Naive thymus-derived CD8-positive, alpha-beta T cell (primary cell): ENCODE results near the gene NEUROD1. TPM values are rescaled to one million over a fixed set of nuclear protein-coding genes. Genes with fewer than 3 reads are reported as not detected.
"Not testable (repeated sequence)": the region's sequence is repeated elsewhere in the genome, so short reads cannot be mapped to it uniquely, and the experiment has no call there.

Experiments
- ATAC-seq, 2 donors: fragments of 150-1000 bp; cut with Tn5 transposase in 1 of 2; sonication (Bioruptor Pico), chemical (Tn5 transposase) in 1 of 2; 1 replicate in 1 of 2; 2 replicates in 1 of 2; pipeline ENCODE4 v1.10.0; 2021; ENCODE audit warnings: mild to moderate bottlenecking in 2 of 2, moderate library complexity in 2 of 2
- POLR2A ChIA-PET: fragments of 350-600 bp; sonication (Branson Sonifier 250); formaldehyde crosslinking; loops from one replicate; lab custom pipeline; 2021; ENCODE audit warnings: antibody characterized with exemption; lab: Charles Lee
- DNase-seq, 10 donors: peaks; one replicate each; pipeline versions ENCODE4 v3.0.0 to v3.0.0-alpha.2; 2020 to 2022
- H3K27ac Mint-ChIP-seq, 10 donors: one replicate each; pipeline ENCODE4 v1.8.0; 2020 to 2022; ENCODE audit warnings: mild to moderate bottlenecking in 10 of 10, mixed read lengths in 10 of 10, moderate library complexity in 4 of 10, inconsistent platforms in 1 of 10
- H3K27me3 Mint-ChIP-seq, 5 donors: one replicate each; pipeline ENCODE4 v1.8.0; 2021 to 2022; ENCODE audit warnings: mixed read lengths in 5 of 5
- H3K36me3 Mint-ChIP-seq, 3 donors: one replicate each; pipeline ENCODE4 v1.8.0; 2020 to 2022; ENCODE audit warnings: mixed read lengths in 3 of 3, mild to moderate bottlenecking in 2 of 3, inconsistent platforms in 1 of 3
- H3K4me1 Mint-ChIP-seq, 4 donors: one replicate each; pipeline ENCODE4 v1.8.0; 2021 to 2022; ENCODE audit warnings: mixed read lengths in 4 of 4
- H3K4me3 Mint-ChIP-seq, 10 donors: one replicate each; pipeline ENCODE4 v1.8.0; 2020 to 2022; ENCODE audit warnings: mild to moderate bottlenecking in 10 of 10, mixed read lengths in 10 of 10, moderate library complexity in 6 of 10, inconsistent platforms in 1 of 10
- H3K9me3 Mint-ChIP-seq, 9 donors: one replicate each; pipeline ENCODE4 v1.8.0; 2020 to 2022; ENCODE audit warnings: mixed read lengths in 9 of 9, mild to moderate bottlenecking in 3 of 9, inconsistent platforms in 1 of 9, moderate library complexity in 1 of 9
- polyA plus RNA-seq, 3 donors: library from polyadenylated mRNA; unstranded; fragments of 300-500 nt; fragmentation: Illumina TruSeq; gene quantifications; one replicate each; pipeline ENCODE4 v1.2.3, GENCODE V29; 2021
- total RNA-seq, 8 experiments: library from RNA in 2 of 8; stranded (reverse) in 2 of 8; gene quantifications; one replicate each; pipeline ENCODE4 v1.2.3 and lab custom pipeline; 2021 to 2026

NEUROD1 gene
- not detected for total RNA-seq
- polyA plus RNA-seq = not detected
- 0 to 0.09 (median 0) reads per million in 6 experiments for total RNA-seq (lab: John Stamatoyannopoulos, UW)

- POLR2A ChIA-PET = no interaction called here
- H3K4me1 Mint-ChIP-seq = peaks cover 35 to 60% (median 51%) of the 10 kb centered on the region in 4 donors
- H3K4me3 Mint-ChIP-seq = peak within 1 kb of the TSS; percentile 49 to 85 (median 72)
- peaks cover 0 to 21% (median 7%) of the 10 kb centered on the region in 3 donors for H3K36me3 Mint-ChIP-seq
- peak within 1 kb of the TSS in 2 of 10 donors; percentile 3 to 41 for H3K27ac Mint-ChIP-seq
- DNase-seq (no peak), ATAC-seq (no peak)
- peaks cover 0 to 31% (median 16%) of the 10 kb centered on the region in 9 donors for H3K9me3 Mint-ChIP-seq
- H3K27me3 Mint-ChIP-seq = peaks cover 60 to 92% (median 74%) of the 10 kb centered on the region in 5 donors
These were observed at the start of gene NEUROD1 for GRCh38 chr2:181680055-181680936. Gene NEUROD1, minus strand, starts transcription at chr2:181680517. Its CDS starts 1,657 bp downstream, at chr2:181678860.

GRCh38 chr2:181725476-181725875, 45.2 kb upstream of the NEUROD1 start:
- Mint-ChIP-seq H3K9me3 (peaks cover 0 to 2% (median 0%) of the 10 kb centered on the region in 9 donors), H3K4me3 (no peak overlapping the region), H3K27me3 (peaks cover 6 to 25% (median 18%) of the 10 kb centered on the region in 5 donors), H3K27ac (no peak overlapping the region), H3K36me3 (peaks cover 0 to 6% (median 0%) of the 10 kb centered on the region in 3 donors), H3K4me1 (no peaks in the 10 kb centered on the region)
- POLR2A ChIA-PET = no interaction called here
- no peak for ATAC-seq
- DNase-seq = no peak

- Mint-ChIP-seq H3K36me3 (peaks cover 0 to 6% (median 0%) of the 10 kb centered on the region in 3 donors), H3K27ac (no peak overlapping the region), H3K4me3 (no peak overlapping the region), H3K9me3 (peaks cover 0 to 2% (median 0%) of the 10 kb centered on the region in 9 donors), H3K4me1 (no peaks in the 10 kb centered on the region), H3K27me3 (peaks cover 6 to 25% (median 14%) of the 10 kb centered on the region in 5 donors)
- ATAC-seq (no peak), DNase-seq (no peak)
- POLR2A ChIA-PET = no interaction called here
These were observed 44.3 kb upstream of the NEUROD1 start for GRCh38 chr2:181724662-181725061.

DNA sequence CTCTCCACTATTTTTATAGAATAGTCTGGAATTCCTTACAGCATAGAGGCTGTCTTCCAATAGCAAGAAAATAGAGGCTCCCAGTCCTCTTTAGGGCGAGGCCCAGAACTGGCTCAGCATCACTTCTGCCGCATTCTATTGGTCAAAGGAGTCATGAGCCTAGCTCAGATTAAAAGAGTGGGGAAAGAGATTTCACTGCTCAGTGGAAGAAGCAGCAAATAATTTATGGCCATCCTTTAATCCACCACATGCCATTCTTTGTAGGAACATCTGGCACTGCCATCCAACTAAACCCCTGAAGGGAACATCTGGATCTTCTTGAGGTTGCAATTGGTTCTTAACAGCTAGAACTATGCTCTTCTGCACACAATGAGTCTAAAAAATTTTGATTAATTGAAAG, 43.4 kb upstream of the NEUROD1 start:
- no peak for ATAC-seq
- Mint-ChIP-seq H3K27ac (no peak overlapping the region), H3K4me3 (no peak overlapping the region), H3K36me3 (peaks cover 0 to 6% (median 0%) of the 10 kb centered on the region in 3 donors), H3K4me1 (no peaks in the 10 kb centered on the region), H3K9me3 (no peaks in the 10 kb centered on the region), H3K27me3 (peaks cover 6 to 24% (median 14%) of the 10 kb centered on the region in 5 donors)
- POLR2A ChIA-PET = no interaction called here
- no peak for DNase-seq

GRCh38 chr2:181715033-181715630, 34.8 kb upstream of the NEUROD1 start:
- Mint-ChIP-seq H3K4me3 (no peak overlapping the region), H3K9me3 (no peaks in the 10 kb centered on the region), H3K27me3 (peaks cover 0 to 1% (median 0%) of the 10 kb centered on the region in 5 donors), H3K27ac (no peak overlapping the region), H3K36me3 (no peaks in the 10 kb centered on the region), H3K4me1 (no peaks in the 10 kb centered on the region)
- DNase-seq = peak; percentile 48 to 84 (median 64)
- POLR2A ChIA-PET = interaction anchor here (1.0 kb wide), 1 partner anchor 411 kb away, joined by 3 read pairs; no protein-coding TSS in a partner anchor
- peak; percentile 76 to 89 for ATAC-seq

DNA sequence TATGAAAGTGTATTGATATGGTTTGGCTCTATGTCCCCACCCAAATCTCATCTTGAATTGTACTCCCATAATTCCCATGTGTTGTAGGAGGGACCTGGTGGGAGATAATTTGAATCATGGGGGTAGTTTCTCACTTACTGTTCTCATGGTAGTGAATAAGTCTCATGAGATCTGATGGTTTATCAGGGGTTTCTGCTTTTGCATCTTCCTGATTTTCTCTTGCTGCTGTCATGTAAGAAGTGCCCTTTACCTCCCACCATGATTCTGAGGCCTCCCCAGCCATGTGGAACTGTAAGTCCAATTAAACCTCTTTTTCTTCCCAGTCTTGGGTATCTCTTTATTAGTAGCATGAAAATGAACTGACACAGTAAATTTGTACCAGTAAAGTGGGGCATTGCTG, 30.7 kb upstream of the NEUROD1 start:
- H3K27me3 Mint-ChIP-seq, H3K4me1 Mint-ChIP-seq, H3K36me3 Mint-ChIP-seq, DNase-seq, H3K4me3 Mint-ChIP-seq, H3K9me3 Mint-ChIP-seq, ATAC-seq, POLR2A ChIA-PET, H3K27ac Mint-ChIP-seq: not testable (repeated sequence)

DNA sequence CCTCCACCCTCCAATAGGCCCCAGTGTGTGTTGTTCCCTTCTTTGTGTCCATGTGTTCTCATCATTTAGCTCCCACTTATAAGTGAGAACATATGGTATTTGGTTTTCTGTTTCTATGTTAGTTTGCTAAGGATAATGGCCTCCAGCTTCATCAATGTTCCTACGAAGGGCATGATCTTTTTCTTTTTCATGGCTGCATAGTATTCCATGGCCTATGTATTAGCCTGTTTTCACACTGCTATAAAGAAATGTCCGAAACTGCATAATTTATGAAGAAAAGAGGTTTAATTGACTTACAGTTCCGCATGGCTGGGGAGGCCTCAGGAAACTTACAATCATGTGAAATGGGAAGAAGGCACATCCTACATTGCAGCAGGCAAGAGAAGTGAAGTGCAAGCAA, 22.2 kb upstream of the NEUROD1 start:
- Mint-ChIP-seq H3K4me1 (peaks cover 0 to 10% (median 5%) of the 10 kb centered on the region in 4 donors), H3K27me3 (peaks cover 2 to 11% (median 9%) of the 10 kb centered on the region in 5 donors), H3K9me3 (peaks cover 0 to 23% (median 4%) of the 10 kb centered on the region in 9 donors)
- DNase-seq, H3K27ac Mint-ChIP-seq, POLR2A ChIA-PET, H3K4me3 Mint-ChIP-seq, ATAC-seq, H3K36me3 Mint-ChIP-seq: not testable (repeated sequence)

DNA sequence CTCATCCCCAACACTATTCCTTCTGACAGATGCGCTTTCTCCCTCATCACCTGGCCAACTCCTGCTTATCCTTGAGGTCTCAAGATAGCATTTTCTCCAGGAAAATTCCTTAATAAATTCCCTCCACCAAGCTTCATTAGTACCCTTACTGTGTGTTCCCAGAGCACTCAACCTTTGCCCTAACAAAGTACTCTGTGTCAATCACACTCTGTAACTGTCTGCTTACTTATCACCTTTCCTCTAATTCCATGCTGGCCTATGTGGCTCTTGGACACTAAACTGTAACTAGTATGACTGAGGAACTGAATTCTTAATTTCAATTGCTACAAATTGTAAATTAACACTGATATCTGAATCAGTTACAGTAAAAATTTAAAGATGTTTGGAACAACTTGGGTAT, 17.9 kb upstream of the NEUROD1 start:
- no peaks in the 10 kb centered on the region for H3K4me1 Mint-ChIP-seq
- no peak overlapping the region for H3K4me3 Mint-ChIP-seq
- no peak overlapping the region for H3K27ac Mint-ChIP-seq
- ATAC-seq = no peak
- H3K36me3 Mint-ChIP-seq = peaks cover 0 to 5% (median 0%) of the 10 kb centered on the region in 3 donors
- no peak for DNase-seq
- peaks cover 6 to 22% (median 19%) of the 10 kb centered on the region in 5 donors for H3K27me3 Mint-ChIP-seq
- POLR2A ChIA-PET = no interaction called here
- peaks cover 0 to 11% (median 4%) of the 10 kb centered on the region in 9 donors for H3K9me3 Mint-ChIP-seq

DNA sequence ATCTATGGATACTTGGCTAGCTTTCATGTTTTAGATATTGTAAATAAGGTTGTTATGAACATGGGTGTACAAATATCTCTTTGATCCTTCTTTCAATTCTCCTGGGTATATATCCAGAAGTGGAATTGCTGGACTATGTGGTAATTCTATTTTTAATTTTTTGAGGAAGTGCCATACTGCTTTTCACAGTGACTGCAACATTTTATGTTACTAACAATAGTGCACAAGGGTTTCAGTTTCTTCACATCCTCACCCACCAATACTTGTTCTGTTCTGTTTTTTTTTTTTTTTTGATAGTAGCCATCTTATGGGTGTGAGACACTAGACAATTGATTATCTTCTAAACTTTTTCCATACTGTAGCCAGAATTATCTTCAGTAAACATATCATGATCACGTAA, 17.3 kb upstream of the NEUROD1 start:
- Mint-ChIP-seq H3K4me1 (no peaks in the 10 kb centered on the region), H3K27me3 (peaks cover 6 to 22% (median 19%) of the 10 kb centered on the region in 5 donors), H3K27ac (no peak overlapping the region), H3K9me3 (peaks cover 0 to 5% (median 1%) of the 10 kb centered on the region in 9 donors), H3K36me3 (peaks cover 0 to 3% (median 0%) of the 10 kb centered on the region in 3 donors), H3K4me3 (no peak overlapping the region)
- POLR2A ChIA-PET = no interaction called here
- DNase-seq (no peak), ATAC-seq (no peak)

- Mint-ChIP-seq H3K4me3 (no peak overlapping the region), H3K4me1 (no peaks in the 10 kb centered on the region), H3K27me3 (peaks cover 6 to 22% (median 19%) of the 10 kb centered on the region in 5 donors), H3K9me3 (peaks cover 0 to 4% (median 0%) of the 10 kb centered on the region in 9 donors), H3K27ac (no peak overlapping the region), H3K36me3 (no peaks in the 10 kb centered on the region)
- DNase-seq (no peak), ATAC-seq (no peak)
- POLR2A ChIA-PET = no interaction called here
These were observed 16.8 kb upstream of the NEUROD1 start for GRCh38 chr2:181697126-181697525.

GRCh38 chr2:181694271-181694670, 14.0 kb upstream of the NEUROD1 start:
- ATAC-seq (no peak), DNase-seq (no peak)
- POLR2A ChIA-PET = no interaction called here
- H3K36me3 Mint-ChIP-seq = no peaks in the 10 kb centered on the region
- H3K9me3 Mint-ChIP-seq = no peaks in the 10 kb centered on the region
- H3K4me1 Mint-ChIP-seq = no peaks in the 10 kb centered on the region
- H3K4me3 Mint-ChIP-seq = no peak overlapping the region
- no peak overlapping the region for H3K27ac Mint-ChIP-seq
- H3K27me3 Mint-ChIP-seq = peaks cover 9 to 41% (median 23%) of the 10 kb centered on the region in 5 donors

DNA sequence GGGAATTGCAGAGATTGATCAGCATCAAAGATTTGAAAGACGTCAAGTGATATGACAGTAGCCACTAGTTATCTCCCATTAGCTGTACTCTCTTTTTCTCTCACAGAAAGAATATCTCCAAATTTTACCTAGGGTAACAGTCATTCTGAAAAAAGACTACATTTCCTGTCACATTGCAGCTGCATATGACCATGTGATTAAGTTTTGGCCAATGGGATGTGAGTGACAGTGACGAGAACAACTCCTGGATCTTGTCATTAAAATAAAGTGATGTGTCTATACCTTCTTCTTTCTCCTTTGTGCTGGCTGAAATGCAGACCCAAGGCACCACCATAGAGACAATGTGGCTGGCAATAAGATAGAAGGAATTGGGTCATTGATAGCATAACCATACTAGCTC, 10.5 kb upstream of the NEUROD1 start:
- DNase-seq (no peak), ATAC-seq (no peak)
- H3K27me3 Mint-ChIP-seq = peaks cover 17 to 48% (median 30%) of the 10 kb centered on the region in 5 donors
- POLR2A ChIA-PET = no interaction called here
- no peak overlapping the region for H3K4me3 Mint-ChIP-seq
- H3K36me3 Mint-ChIP-seq = no peaks in the 10 kb centered on the region
- no peaks in the 10 kb centered on the region for H3K4me1 Mint-ChIP-seq
- H3K27ac Mint-ChIP-seq = no peak overlapping the region
- H3K9me3 Mint-ChIP-seq = no peaks in the 10 kb centered on the region
